ENCODE results near the gene RP2.
A peak's percentile ranks its signal among the peaks of the same experiment; 100 is the strongest.

RP2 gene

DNA sequence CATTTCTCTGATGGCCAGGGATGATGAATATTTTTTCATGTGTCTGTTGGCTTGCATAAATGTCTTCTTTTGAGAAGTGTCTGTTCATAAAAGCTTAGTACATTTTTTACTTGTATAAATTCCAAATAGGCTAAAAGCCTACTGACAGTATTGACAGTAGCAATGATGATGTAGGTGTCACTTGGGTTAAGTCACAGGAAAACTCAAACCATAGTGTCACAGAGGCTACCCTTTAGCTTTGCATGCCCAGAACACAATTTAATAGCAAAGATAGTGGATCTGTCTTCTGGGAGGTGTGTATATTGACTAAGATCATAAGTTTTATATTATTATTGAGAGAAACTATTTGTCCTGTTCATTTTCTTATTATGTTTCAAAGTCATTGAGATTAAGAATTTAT is 8.1 kb downstream of the RP2 start:
- no peak for DNase-seq (ENCODE audit: low read depth in 2 of 2)

DNA sequence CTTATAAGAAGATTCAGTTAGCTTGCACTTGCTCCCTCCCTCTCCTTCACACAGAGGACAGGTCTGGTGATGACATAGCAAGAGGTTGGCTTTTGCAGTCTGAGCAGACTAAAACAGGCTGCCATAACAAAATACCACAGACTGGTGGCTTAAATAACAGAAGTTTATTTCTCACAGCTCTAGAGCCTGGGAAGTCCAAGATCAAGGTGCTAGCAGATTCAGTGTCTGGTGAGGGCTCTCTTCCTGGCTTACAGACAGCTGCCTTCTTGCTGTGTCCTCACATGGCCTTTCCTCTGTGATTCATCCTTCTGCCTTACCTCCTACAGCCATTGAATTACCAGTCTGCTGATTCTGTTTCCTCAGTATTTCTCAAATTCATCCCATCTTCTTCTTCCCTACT is 13.1 kb downstream of the RP2 start:
- no peak for DNase-seq (ENCODE audit: low read depth in 2 of 2)

DNA sequence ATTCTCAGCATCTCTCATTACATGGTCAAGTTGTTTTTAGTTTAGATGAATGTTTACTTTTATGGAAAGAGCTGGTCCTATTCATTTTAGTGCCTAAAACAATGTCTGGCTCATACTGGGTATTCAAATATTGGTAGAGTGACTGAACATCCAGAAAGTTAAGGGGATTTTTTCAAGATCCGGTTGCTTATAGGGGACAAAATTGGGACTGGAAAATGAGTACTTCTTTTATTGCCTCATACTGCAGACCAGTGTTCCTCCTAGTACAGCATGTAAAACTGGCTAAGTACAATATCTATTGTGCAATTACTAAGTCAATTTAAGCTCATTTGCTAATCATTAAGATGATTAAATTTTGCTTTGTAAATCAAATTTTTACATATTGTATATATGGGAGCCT is 13.9 kb downstream of the RP2 start:
- DNase-seq (ENCODE audit: low read depth in 2 of 2): no peak

DNA sequence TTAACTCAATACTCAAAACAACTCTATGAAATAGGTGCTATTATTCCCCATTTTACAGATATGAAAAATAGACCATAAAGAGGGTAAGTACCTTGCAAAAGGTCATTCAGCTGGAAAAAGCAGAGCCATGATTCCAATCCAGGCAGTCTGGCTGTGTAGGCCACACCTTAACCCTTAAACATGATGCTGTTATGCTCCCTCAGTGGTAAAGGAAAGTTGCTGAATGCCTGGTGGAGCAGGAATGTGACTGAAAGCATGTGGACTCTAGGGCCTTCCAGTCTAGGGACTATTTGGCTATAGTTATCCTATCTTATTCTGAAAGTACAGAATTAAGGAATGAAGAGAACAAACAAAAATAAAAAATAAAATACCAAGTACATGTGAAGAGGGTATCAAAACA is 19.6 kb downstream of the RP2 start:
- DNase-seq (ENCODE audit: low read depth in 2 of 2): no peak

DNA sequence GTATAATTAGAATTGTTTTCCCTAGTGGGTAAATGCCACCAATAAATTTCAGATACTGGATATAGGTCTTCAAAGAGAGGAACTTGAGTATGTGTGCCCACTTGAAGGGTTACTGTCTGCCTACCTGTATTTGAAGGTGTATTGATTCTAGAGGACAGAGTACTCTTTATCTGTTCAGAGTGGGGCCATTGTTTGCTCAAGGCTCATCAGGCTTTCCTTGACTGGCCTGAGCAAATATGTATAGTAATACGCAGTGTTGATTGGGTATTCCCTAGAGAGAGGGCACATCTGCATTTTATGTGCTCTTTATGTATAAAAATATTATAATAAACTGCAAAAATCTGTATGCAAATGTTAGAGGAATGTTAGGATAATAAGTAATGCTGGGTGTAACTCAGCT is 23.7 kb downstream of the RP2 start:
- no peak for DNase-seq (ENCODE audit: low read depth in 2 of 2)

DNA sequence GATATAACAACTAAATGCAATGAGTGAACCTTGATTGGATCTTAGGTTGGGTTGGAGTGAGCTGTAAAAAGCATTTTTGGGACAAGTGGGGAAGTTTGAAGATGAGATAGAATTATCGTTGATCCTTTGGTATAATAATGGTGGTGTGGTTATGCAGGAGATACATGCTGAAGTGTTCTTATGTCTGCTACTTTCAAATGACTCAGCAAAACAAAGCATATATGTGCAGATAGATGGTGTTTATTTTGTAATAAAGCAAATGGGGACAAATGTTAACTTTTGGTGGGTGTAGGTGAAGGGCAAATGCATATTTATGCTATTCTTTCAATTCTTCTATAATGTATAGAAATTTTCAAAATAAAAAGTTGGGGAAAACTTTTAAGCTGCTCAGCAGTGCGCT is 26.2 kb downstream of the RP2 start:
- no peak for DNase-seq (ENCODE audit: low read depth in 2 of 2)

DNA sequence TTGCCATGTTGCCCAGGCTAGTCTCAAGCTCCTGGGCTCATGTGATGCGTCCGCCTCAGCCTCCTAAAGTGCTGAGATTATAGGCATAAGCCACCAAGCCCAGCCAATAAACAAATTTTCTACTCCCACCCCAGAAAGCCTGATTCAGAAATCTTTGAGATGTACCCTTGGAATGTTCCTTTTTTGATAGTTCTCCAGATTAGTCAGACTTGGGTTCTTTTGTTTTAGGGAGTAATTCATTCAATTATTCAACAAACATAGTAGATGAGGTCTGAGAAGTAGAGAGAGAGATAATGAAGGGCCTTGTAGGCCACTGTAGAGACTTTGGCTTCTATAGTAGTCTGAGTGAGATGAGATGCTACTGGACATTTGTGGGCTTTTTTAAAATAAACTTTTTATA is 27.8 kb downstream of the RP2 start:
- no peak for DNase-seq (ENCODE audit: low read depth in 2 of 2)

DNA sequence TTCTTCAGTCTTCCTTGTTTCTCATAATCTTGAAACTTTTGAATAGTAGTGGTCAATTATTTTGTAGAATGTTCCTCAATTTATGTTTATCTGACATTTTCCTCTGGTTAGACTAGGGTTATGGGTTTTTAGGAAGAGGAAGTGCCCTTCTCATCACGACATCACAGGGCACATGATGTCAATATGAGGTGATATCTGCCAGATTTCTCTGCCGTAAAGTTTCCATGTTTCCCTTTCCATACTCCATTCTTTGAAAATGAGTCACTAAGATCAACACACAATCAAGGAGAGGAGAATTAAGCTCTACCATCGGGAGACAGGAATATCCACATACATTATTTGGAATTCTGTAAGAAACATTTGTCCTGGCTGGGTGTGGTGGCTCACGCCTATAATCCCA is 28.4 kb downstream of the RP2 start:
- DNase-seq (ENCODE audit: low read depth in 2 of 2): no peak

- DNase-seq (ENCODE audit: low read depth in 2 of 2): no peak
Measured at GRCh38 chrX:46866726-46867125, 29.9 kb downstream of the RP2 start.

DNA sequence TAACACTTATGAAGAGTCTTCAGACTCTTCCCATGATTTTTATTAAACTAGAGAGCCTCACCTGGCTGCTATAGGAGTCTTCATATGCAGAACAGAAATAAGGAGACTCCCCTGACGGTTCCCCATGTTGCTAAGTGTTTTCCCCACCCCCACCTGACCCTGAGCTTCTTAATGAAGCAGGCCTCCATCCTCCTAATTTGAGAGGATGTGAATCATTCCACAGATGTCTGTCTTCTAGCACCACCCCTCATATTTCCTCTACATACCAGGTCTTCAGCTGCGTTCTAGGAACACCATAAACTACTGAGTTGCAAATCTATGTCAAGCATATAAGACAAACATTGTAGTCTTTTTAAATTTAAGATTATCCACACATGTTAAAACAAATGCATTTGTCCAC is 36.9 kb downstream of the RP2 start:
- DNase-seq (ENCODE audit: low read depth in 2 of 2): no peak

DNA sequence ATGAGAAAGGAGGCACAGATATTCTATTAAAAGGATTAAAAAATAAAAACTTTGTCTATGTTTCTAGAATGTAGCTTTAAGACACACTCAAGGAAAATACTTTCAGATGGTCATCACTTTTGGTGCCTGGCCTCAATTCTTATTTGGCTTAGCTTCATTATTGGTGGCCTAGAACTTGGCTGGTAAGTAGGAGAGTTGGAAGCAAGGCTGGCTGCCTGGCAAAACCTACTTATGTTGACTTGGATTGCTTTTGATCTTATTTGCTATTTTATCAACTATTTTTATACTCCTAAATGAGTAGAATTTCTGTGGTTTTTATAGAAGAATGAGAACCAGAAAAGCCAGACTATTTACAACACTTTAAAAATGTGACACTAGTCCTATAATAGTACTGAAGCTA is 40.1 kb downstream of the RP2 start:
- DNase-seq (ENCODE audit: low read depth in 2 of 2): no peak

DNA sequence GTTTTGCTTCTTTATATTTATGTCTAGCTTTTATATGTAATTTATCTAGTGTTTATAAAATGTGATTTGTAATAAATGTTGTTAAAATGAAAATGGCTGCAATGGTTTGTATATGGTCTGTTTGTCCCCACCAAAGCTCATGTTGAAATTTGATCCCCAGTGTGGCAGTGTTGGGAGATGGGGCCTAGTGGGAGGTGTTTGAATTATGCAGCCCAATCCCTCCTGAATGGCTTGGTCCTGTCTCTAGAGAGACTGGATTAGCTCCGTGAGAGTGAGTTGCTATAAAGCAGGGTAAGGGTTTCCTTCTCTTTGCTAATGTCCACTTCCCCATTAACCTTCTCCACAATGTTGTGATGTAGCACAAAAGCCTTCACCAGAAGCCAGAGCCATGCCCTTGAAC is 45.4 kb downstream of the RP2 start:
- no peak for DNase-seq (ENCODE audit: low read depth in 2 of 2)

- no peak for DNase-seq (ENCODE audit: low read depth in 2 of 2)
Measured at GRCh38 chrX:46884799-46885198, 48.0 kb downstream of the RP2 start.

GRCh38 chrX:46898207-46898606 is 61.4 kb downstream of the RP2 start:
- no peak for DNase-seq (ENCODE audit: low read depth in 2 of 2)

GRCh38 chrX:46903458-46904242 is 66.8 kb downstream of the RP2 start:
- DNase-seq (ENCODE audit: low read depth in 2 of 2): peak in 1 of 2 donors; percentile 9

GRCh38 chrX:46904626-46905025 is 67.8 kb downstream of the RP2 start:
- DNase-seq (ENCODE audit: low read depth in 2 of 2): no peak

- DNase-seq (ENCODE audit: low read depth in 2 of 2): no peak
Measured at GRCh38 chrX:46910415-46910814, 73.6 kb downstream of the RP2 start.

DNA sequence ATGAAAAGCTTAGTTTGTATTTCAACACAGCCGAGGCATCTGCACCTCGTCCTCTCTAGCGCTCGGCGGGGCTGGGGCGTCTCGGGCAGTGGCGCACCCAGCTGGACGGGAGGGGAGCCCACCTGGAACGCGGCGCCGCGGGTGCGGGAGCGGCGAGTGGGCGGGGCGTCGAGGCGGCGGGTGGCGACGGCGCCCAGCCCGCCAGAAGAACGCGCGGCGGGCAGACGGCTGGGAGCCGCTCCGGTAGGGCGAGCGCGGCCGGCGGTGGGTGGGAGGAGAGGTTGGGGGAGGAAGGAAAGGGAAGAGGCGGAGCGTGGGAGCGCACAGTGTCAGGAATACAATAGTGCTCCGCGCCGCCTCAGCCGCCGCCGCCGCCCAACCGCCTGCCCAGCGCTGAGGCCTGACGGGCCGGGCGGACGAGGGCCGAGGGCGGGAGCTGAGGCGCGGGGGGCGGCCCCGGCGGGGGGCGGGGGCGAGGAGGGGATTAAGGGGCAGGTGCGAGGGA is 75.3 kb downstream of the RP2 start, which contains the start of gene JADE3:
TSS of gene JADE3 (plus strand) at position 324 of the 505 bp plus-strand sequence. CDS start 72,474 bp downstream, outside the sequence.
- no peak for DNase-seq (ENCODE audit: low read depth in 2 of 2)

DNA sequence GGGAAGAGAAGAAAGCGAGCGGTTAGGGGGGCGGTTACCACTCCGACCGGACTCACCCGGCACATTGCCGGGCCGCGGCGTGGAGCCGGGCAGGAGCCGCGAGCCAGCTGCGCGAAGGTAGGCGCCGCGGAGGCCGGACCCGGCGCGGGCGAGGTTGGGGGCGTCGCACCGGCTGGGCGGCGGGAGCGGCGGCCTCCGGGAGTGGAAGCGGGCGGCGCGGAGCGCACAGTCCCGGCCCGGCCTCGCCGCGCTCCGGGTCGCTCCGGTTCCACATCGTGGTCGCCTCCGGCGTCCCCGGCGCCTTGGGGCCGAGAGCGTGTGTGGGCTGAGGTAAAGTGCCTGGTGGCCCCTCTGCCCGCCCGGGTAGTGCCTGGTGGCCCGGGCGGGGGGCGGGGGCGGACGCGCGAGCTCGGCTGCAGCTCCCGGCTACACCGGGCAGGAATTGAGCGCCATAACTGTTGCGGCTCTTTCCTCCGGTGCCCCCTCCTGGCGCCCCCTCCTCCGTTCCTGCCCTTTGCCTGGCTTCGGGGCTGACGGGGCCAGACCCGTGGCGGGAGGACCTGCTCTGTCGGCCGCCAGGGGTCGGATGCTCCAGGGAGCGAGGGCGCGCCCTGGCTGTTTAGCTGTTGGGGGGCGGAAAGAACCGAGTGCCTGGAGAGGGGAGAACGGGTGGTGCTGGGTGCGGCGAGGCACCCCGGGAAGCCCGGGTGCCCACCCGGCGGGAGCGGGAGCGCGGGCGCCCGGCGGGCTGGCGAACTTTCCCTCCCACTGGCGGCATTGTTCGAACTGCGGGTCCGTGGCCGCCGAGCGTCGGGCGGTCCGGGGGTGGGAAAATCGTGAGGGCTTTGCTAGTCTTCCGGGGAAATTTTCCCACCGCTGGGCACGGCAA is 76.0 kb downstream of the RP2 start:
- no peak for DNase-seq (ENCODE audit: low read depth in 2 of 2)

GRCh38 chrX:46913667-46914066 is 76.8 kb downstream of the RP2 start:
- DNase-seq (ENCODE audit: low read depth in 2 of 2): no peak

GRCh38 chrX:46916273-46916672 is 79.4 kb downstream of the RP2 start:
- no peak for DNase-seq (ENCODE audit: low read depth in 2 of 2)

DNA sequence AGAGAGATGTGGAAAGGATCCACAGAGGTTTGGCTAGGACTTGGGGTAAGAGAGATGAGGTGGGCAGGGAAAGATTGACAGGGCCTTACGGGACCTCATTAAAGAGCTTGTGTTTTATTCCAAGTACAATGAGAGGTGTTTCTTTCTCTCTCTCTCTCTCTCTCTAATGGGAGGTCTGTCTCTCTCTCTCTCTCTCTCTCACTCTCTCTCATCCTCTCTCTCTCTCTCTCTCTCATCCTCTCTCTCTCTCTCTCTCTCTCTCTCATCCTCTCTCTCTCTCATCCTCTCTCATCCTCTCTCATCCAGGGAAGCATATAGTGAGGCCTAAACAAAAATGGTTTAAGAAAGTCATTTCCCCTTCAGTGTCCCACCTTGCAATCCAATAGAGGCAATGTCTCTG is 80.8 kb downstream of the RP2 start:
- no peak for DNase-seq (ENCODE audit: low read depth in 2 of 2)

DNA sequence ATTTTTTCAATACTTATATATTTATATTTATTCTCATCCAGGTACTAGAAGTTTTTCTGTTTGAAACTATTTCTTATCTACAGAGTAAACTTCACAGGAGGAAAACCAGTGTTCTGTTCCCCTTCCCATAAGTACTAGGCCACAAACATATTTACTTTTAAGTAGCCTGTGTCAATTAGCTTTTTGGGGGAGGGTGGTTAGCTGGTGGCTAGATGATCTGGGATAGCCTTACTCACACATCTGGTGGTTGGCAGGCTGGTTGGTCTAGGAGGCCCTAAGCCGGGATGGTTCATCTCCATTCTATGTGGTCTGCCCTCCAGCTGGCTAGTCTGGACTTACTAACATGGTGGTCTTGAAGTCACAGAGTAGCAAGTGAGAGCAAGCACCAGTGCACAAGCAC is 81.6 kb downstream of the RP2 start:
- no peak for DNase-seq (ENCODE audit: low read depth in 2 of 2)
